H7 (cell line): ENCODE results near the gene UBR7. TPM values are rescaled to one million over a fixed set of nuclear protein-coding genes. Genes with fewer than 3 reads are reported as not detected.
A peak's percentile ranks its signal among the peaks of the same experiment; 100 is the strongest.

Source experiments
- DNase-seq: peaks from one replicate; pipeline ENCODE4 v3.0.0; 2012
- H3K27me3 ChIP-seq: 2 replicates; pipeline ENCODE4 v1.6.0; 2011; ENCODE audit warnings: mild to moderate bottlenecking, low read length; ENCODE audit not compliant: control insufficient read depth, insufficient read depth
- H3K36me3 ChIP-seq: replicated peaks from 2 replicates; pipeline ENCODE4 v1.5.1; 2011; ENCODE audit warnings: low read length; ENCODE audit not compliant: control insufficient read depth, insufficient read depth
- H3K4me3 ChIP-seq: 2 replicates; pipeline ENCODE4 v1.5.1; 2011; ENCODE audit warnings: low read depth, mild to moderate bottlenecking, control low read depth, low read length, moderate library complexity; ENCODE audit not compliant: insufficient read depth
- total RNA-seq: library from RNA; depleted of rRNA; stranded (reverse); fragments of >200 nt; shearing (Covaris generic); gene quantifications from 2 replicates; pipeline ENCODE4 v1.2.3, GENCODE V29; 2014; rRNA removed

The UBR7 gene
- total RNA-seq, 1 experiment from 2014 or later: 45.7 TPM

DNA sequence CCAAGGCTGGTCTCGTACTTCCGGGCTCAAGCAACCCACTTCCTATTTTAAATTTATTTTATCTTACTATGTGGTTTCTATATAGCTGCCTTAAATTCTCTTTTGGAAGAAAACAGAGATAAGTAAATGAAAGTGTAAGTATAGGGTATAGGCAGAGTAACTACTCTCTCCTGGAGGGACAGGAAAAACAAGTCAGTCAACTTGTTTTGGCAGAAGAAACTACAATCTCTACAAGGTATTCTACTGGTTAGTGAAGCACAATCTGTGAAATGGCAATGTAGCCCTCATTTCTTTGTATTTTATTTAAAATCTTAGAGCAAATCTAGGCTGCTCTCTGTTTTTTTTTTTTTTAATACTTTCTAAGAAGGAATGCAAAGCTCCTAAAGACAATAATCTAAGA is 55.4 kb downstream of the UBR7 start:
- Histone ChIP-seq H3K36me3 (peaks cover 2% of the 10 kb centered on the region), H3K27me3 (no peaks in the 10 kb centered on the region), H3K4me3 (no peak overlapping the region)
- DNase-seq: no peak

DNA sequence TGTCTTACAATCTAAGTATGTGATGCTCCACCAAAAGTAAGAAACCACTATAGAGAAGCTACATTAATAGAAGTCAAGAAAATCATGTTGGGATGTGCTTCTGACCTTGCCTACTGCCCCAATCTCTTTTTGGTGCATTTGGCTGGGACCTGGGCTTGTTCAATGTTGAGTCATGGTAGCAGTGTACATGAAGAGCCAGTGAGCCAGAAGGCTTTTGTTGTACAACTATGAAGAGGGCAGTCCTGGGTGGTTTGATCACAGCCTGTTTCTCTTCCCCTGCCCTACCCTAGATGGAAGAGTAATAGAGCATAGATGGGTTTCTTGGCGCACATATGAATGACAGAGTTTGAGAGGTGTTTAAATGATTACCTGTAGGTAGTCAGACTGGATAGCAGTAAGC is 56.4 kb downstream of the UBR7 start:
- Histone ChIP-seq H3K4me3 (no peak overlapping the region), H3K27me3 (no peaks in the 10 kb centered on the region), H3K36me3 (peaks cover 2% of the 10 kb centered on the region)
- no peak for DNase-seq

GRCh38 chr14:93266127-93266526 is 59.1 kb downstream of the UBR7 start:
- Histone ChIP-seq H3K36me3 (peaks cover 2% of the 10 kb centered on the region; the same call in 1 of the 2 replicates), H3K4me3 (no peak overlapping the region), H3K27me3 (no peaks in the 10 kb centered on the region)
- no peak for DNase-seq

- Histone ChIP-seq H3K4me3 (no peak overlapping the region), H3K36me3 (peaks cover 2% of the 10 kb centered on the region; the same call in 1 of the 2 replicates), H3K27me3 (no peaks in the 10 kb centered on the region)
- no peak for DNase-seq
Observed at GRCh38 chr14:93267149-93267711, 60.2 kb downstream of the UBR7 start.

GRCh38 chr14:93268406-93268805 is 61.4 kb downstream of the UBR7 start:
- DNase-seq: no peak
- Histone ChIP-seq H3K27me3 (no peaks in the 10 kb centered on the region), H3K36me3 (peaks cover under 1% of the 10 kb centered on the region; the same call in 1 of the 2 replicates), H3K4me3 (no peak overlapping the region)

GRCh38 chr14:93269341-93270068 is 62.4 kb downstream of the UBR7 start:
- Histone ChIP-seq H3K36me3 (no peaks in the 10 kb centered on the region), H3K27me3 (no peaks in the 10 kb centered on the region), H3K4me3 (no peak overlapping the region)
- peak; percentile 10 for DNase-seq

- DNase-seq: no peak
- Histone ChIP-seq H3K4me3 (no peak overlapping the region), H3K27me3 (no peaks in the 10 kb centered on the region), H3K36me3 (no peaks in the 10 kb centered on the region)
Observed at GRCh38 chr14:93271111-93271510, 64.1 kb downstream of the UBR7 start.

DNA sequence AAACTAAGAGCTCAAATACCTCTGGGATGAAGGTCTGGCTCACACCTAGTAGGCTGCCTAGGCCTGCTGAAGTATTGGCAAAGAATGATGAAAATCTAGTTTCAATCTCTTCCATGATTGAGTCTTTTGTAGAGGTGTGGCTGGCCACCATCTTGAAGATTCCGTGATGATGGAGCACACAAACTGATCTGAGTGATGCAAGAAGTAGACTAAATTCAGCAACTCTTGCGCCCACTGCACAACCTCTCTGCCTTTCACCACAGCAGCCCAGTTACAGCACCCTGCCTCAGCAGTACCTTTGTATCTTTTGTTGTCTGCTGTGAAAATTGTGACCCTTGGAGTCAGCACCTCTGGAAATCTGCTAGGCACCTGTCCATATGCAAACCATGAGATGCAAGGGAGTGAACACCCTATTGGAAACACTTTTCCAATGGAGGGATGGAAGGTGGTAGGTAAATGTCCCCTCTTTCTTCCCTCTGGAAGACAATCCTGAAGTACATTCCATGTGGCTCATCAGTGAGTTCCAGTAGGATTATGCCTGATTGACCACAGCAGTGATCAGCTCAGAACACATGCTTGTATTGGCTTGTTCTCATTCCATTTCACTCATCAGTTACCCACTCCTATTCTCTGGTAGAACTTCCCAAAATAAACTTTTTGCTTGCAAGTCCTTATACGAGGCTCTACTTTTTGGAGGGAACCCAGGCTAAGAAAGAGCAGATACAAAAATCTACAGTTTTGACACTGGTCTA is 67.2 kb downstream of the UBR7 start:
- Histone ChIP-seq H3K27me3 (no peaks in the 10 kb centered on the region), H3K4me3 (no peak overlapping the region), H3K36me3 (no peaks in the 10 kb centered on the region)
- no peak for DNase-seq

DNA sequence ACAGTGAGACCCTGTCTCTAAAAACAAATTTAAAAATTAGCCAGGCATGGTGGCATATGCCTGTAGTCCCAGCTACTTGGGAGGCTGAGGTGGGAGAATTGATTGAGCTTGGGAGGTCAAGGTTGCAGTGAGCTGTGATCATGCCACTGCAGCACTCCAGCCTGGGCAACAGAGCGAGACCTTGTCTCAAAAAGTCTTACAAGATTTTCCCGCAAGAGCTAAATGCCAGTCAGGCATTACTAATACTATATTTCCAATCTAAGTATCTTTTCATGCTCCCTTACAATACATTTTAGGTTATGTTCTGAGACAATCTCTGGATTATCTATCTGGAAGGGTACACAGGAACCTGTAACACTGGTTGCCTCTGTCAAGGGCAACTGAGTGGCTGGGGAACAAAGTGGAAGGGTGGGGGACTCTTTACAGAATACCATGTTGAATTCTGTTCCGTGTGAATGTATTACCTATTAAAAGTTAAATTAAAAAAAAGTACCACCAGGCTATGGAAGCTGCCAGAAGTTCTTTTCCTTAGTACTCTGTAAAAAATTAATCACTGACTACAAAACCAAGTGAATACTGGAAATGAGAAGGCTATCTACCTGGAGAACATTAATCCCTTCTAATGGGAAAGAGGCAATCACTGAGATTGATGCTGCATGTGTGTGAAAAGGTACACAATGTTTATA is 69.1 kb downstream of the UBR7 start:
- no peak for DNase-seq
- no peaks in the 10 kb centered on the region for H3K27me3 ChIP-seq
- no peaks in the 10 kb centered on the region for H3K36me3 ChIP-seq
- no peak overlapping the region for H3K4me3 ChIP-seq

Other genes starting within 250 kb of the UBR7 start
- gene ITPK1, start 91.3 kb upstream of the UBR7 start, total RNA-seq: 75.1 and 92.1 TPM in 2 replicates
- gene MOAP1, start 22.4 kb upstream of the UBR7 start, total RNA-seq: 17.9 and 20.1 TPM in 2 replicates
- 13.9 and 15.1 TPM in 2 replicates for gene LYSET, start 21.9 kb upstream of the UBR7 start, total RNA-seq
- 5.0 and 8.7 TPM in 2 replicates for gene GON7, start 191 bp upstream of the UBR7 start, total RNA-seq
- 13.4 and 17.7 TPM in 2 replicates for gene BTBD7, start 125.8 kb downstream of the UBR7 start, total RNA-seq
- gene COX8C, start 139.9 kb downstream of the UBR7 start, total RNA-seq: not detected in 2 replicates
- 1.0 and 2.0 TPM in 2 replicates for gene UNC79, start 223.7 kb downstream of the UBR7 start, total RNA-seq